AG10803 (cell line): Measurements from ENCODE around the gene S100A2.

Experiments used
- DNase-seq: peaks from one replicate; pipeline ENCODE4 v3.0.0; 2010; ENCODE audit warnings: low read depth
- H3K4me3 ChIP-seq: 2 replicates; pipeline ENCODE4 v1.5.1; 2011; ENCODE audit warnings: mild to moderate bottlenecking, low read length, control low read depth
- TF ChIP-seq, protein P1 (sequence below): conservative IDR thresholded peaks from 2 replicates; pipeline ENCODE4 v1.5.1; 2011; ENCODE audit warnings: mild to moderate bottlenecking, low read length, control low read depth, inconsistent platforms

Gene S100A2

DNA sequence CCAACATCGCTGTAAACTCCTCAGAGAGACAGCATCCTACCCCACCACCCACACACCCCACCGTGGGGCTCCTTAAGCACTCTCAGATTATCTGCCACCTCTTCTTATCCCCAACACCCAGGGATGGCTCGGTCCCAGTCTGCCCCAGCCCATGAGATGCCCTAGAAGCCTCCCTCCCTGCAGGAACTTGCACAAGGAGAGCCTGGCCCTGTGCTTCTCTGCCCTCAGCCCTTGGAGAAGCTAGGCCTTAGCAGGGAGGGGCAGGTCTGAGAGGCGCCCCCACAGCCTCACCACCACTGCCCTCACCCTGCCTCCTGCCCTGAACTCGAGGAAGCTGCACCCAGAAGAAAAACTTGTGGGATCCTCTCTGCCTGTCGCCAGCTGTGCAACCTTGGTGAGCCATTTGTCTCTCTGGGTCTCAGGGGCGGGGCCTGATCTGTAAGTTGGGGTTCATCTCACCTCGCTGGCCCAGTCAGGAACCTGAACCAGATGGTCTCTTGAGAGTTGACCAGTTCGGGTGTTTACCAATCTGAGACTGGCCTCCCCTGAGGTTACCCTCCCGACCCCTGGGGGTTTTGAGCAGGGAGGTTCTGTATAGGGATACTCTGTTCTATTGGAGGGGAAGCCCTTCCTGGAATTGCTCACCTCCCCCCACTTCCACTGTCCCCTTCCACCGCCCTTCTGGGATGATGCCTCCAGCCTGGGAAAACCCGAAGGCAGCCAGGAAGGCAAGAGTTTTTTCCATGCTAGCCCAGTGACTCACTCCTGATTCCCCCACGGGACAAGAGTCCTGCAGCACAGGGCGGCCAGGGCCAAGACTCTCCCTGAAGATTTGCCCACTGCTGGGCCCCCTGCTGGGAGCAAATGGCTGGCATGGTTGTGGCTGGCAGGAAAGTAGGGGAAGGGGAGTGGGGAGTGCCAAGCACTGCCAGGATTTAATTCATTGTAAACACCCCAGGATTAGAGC is 16.6 kb downstream of the S100A2 start, which contains the start of gene S100A3:
S100A3 (minus strand) TSS at position 537 of the 967 bp plus-strand sequence. CDS start 773 bp downstream, outside the sequence.
- TF ChIP-seq, protein P1, sequence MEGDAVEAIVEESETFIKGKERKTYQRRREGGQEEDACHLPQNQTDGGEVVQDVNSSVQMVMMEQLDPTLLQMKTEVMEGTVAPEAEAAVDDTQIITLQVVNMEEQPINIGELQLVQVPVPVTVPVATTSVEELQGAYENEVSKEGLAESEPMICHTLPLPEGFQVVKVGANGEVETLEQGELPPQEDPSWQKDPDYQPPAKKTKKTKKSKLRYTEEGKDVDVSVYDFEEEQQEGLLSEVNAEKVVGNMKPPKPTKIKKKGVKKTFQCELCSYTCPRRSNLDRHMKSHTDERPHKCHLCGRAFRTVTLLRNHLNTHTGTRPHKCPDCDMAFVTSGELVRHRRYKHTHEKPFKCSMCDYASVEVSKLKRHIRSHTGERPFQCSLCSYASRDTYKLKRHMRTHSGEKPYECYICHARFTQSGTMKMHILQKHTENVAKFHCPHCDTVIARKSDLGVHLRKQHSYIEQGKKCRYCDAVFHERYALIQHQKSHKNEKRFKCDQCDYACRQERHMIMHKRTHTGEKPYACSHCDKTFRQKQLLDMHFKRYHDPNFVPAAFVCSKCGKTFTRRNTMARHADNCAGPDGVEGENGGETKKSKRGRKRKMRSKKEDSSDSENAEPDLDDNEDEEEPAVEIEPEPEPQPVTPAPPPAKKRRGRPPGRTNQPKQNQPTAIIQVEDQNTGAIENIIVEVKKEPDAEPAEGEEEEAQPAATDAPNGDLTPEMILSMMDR: peak; percentile 43
- H3K4me3 ChIP-seq: peak within 1 kb of the TSS; percentile 8; the same call in 1 of the 2 replicates
- peak; percentile 92 for DNase-seq

DNA sequence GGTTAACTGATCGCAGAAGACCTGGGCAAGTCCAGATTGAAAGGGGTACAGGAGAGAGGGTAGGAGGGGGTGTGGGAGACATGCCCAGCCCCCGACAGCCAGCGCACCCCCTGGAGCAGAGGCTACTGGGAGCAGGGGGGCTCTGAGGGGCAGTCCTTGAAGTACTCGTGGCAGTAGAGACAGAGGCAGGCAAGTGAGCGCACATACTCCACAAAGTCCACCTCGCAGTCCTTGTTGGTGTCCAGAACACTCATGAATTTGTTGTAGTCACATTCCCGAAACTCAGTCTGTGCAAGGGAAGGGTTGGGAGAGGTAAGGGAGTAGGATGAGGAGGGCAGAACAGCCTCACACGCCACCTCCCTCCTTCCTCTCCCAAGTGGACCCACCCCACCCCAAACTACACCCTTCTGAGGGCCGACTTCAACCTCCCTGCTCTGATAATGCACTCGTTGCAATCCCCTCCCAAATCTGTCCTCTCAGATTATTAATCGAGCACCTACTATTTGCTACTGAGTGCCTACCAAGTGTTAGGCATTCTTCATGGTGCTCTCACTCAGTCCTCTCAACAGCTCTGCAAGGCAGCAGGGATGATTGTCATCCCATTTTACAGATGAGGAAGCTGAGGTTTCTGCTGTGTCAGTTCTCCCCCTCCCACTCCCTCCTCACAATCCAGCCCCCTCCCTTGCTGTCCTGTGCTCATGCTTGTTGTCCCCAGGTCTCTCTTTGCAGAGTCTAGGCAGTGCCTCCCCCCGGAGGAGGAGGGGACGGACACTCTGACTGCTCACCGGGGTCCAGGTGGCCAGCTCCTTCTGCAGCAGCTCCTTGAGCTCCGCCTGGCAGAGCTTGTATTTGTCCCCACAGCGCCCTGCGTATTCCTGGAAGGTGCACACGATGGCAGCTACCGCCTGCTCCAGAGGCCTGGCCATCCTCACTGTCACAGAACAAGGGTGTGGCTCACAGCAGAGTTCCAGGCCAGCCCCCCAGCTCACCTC is 17.8 kb downstream of the S100A2 start:
- no peak for DNase-seq
- peak overlapping the region; percentile 92 for H3K4me3 ChIP-seq
- TF ChIP-seq, protein P1: no peak

DNA sequence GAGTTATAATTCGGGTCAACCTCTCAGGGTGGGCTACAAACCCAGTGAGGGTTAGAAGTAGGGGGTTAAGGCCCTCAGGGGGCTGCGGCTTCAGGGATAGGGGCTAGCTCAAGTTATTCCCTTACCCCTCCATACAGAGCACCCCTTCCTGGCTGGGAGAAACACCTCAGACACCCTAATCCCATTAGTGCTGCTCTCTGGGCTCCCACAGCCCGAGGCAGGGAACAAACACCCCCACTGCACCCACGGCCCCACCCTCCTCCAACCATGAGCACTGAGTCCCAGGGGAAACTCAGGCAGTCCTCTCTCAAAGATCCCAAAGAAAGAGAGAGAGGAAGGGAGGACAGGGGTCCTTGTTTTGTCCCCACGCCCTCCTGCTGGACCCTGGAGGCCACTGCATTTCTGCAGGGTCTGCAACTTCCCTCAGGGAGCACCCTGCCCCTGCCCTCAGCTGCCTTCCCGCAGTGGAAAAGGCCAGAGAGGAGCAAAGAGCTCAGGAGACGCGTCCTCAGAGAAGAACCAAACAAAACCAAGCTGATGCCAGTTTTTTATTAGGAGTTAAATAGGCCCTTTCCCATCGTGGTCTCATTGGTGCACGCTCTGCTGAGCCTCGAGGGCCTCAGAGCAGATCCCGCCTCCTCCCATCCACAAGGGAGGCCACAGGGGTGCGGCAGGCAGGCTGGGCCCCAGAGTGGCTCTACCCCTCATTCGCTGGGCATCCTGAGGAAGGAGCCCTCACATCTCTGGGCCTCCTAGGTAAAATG is 18.7 kb downstream of the S100A2 start:
- peak overlapping the region; percentile 92 for H3K4me3 ChIP-seq
- TF ChIP-seq, protein P1: no peak
- peak; percentile 64 for DNase-seq

DNA sequence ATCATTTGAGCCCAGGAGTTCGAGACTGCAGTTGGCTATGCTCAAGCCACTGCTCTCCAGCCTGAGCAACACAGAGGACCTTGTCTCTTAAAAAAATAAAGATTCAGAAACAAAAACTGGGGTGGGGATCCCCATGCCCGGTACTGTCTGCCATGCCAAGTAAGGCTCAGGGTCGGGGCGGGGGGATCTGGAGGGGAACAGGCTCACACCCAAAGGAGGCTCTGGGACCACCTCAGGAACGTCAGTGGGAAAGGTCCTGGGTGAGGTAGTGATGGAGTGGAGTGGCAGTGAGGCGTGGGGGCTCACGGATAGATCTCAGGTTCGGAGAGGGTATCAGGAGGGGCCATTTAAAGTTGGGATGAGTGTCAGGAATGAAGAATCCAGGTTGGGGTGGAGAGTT is 19.3 kb downstream of the S100A2 start:
- no peak for DNase-seq
- peak overlapping the region; percentile 92 for H3K4me3 ChIP-seq
- TF ChIP-seq, protein P1: no peak

DNA sequence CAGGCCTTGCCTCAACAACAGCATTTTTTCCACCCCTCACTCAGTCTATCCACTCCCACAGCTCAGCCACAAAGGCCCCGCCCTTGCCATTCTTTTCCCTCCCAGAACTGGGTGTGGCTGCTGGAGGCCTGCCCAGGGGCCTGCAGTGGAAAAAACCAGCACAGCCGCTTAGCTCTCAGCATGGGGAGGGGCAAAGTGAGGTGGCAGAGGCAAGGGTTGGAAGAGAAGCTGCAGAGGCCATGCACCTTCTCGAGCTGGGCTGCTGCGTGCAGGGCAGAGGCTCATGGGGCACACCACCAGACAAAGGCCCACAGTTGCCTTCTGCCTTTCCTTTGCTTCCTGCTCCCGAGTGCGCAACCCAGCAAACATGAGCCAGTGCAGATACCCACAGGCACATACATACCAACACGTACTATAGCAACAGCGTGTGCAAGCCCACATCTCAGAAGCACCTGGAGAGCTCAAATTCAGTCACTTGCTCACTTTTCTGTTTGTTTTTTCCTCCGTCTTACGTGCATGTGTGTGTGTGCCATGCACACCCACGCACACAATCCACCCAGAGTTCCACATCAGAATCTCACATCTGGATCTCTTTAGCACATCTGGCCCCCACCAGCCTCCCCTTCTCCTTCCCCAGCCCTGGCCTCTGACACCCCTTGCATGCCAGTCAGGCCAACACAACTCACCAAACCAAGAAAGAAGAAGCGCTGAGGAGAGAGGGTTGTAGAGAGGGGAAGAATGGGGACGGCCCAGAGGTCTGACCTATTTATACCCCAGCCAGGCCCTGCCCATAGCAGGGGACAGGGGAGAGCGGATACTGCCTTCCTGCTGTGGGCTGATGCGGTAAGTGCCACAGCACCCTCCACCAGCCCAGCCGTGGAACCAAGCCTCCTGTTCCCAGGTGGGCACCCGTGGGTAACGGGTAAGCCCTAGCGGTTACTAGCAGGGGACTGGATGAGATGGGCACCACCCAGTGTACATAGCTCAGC is 20.3 kb downstream of the S100A2 start, which contains the start of gene S100A4:
S100A4 (minus strand) TSS at position 740 of the 989 bp plus-strand sequence. CDS start 1,012 bp downstream, outside the sequence.
- DNase-seq: peak; percentile 94
- TF ChIP-seq, protein P1: peak; percentile 7; the same call in 1 of the 2 replicates
- peak within 1 kb of the TSS; percentile 92 for H3K4me3 ChIP-seq
